ENCODE results near the gene HACE1.

- TF ChIP-seq YY1 (tag by site-specific recombination; IDR thresholded peaks at IDR 0.05) (no peak), ZNF280C (tag by site-specific recombination; IDR thresholded peaks at IDR 0.05) (no peak), CTCF (tag by site-specific recombination; IDR thresholded peaks at IDR 0.05) (no peak), ZBTB11 (tag by site-specific recombination; conservative IDR thresholded peaks at IDR 0.05; ENCODE audit: low read depth) (no peak), ZBTB6 (tag by site-specific recombination; IDR thresholded peaks at IDR 0.05) (no peak), ZNF416 (tag by site-specific recombination; IDR thresholded peaks at IDR 0.05) (no peak), ZNF704 (tag by site-specific recombination; IDR thresholded peaks at IDR 0.05) (no peak)
Measured at GRCh38 chr6:104698979-104699378, 160.7 kb downstream of the HACE1 start.
